Occipital lobe (tissue), 3 donors: ENCODE data around the gene CCT2. TPM values are rescaled to one million over a fixed set of nuclear protein-coding genes. Genes with fewer than 3 reads are reported as not detected.

Source experiments
- DNase-seq: peaks from one replicate; lab custom pipeline; 2025; lab: John Stamatoyannopoulos, UW
- small RNA-seq: library from RNA; depleted of rRNA; stranded (forward); fragments of <200 nt; gene quantifications from one replicate; pipeline ENCODE3, GENCODE V24; 2014
- total RNA-seq: library from RNA; depleted of rRNA; stranded (reverse); fragments of >200 nt; gene quantifications from one replicate; pipeline ENCODE4 v1.2.3, GENCODE V29; 2014

CCT2 gene
- total RNA-seq, 1 donor from 2014 or later = 270 TPM

GRCh38 chr12:69641546-69641945 is 56.3 kb downstream of the CCT2 start:
- DNase-seq = no peak

GRCh38 chr12:69642531-69642930 is 57.3 kb downstream of the CCT2 start:
- DNase-seq = no peak

GRCh38 chr12:69644511-69644910 is 59.3 kb downstream of the CCT2 start:
- no peak for DNase-seq

GRCh38 chr12:69645031-69645430 is 59.8 kb downstream of the CCT2 start:
- DNase-seq = no peak

GRCh38 chr12:69647178-69647577 is 61.9 kb downstream of the CCT2 start:
- DNase-seq = no peak

GRCh38 chr12:69648476-69648875 is 63.2 kb downstream of the CCT2 start:
- DNase-seq = no peak

GRCh38 chr12:69649529-69649928 is 64.3 kb downstream of the CCT2 start:
- DNase-seq = no peak

Small RNAs within 50 kb of the gene (small RNA-seq; reads per million reads assigned to genes)
- gene MIR3913-1 = 0.58 reads per million, percentile 56 among the genes with 10 or more reads in this experiment

Other genes with a start within 250 kb of the CCT2 start
- 4.5 TPM for gene LYZ, start 237.1 kb upstream of the CCT2 start, total RNA-seq
- 31.5 TPM for gene YEATS4, start 225.7 kb upstream of the CCT2 start, total RNA-seq
- 66.8 TPM for gene FRS2, start 115.1 kb upstream of the CCT2 start, total RNA-seq
- gene LRRC10, start 25.4 kb downstream of the CCT2 start, total RNA-seq = not detected
- gene BEST3, start 113.8 kb downstream of the CCT2 start, total RNA-seq = 0.78 TPM
- gene RAB3IP, start 153.4 kb downstream of the CCT2 start, total RNA-seq = 49.4 TPM
- gene MYRFL, start 239.8 kb downstream of the CCT2 start, total RNA-seq = 0.78 TPM